ENCODE data around the gene SERTAD1.
A peak's percentile ranks its signal among the peaks of the same experiment; 100 is the strongest.

DNA sequence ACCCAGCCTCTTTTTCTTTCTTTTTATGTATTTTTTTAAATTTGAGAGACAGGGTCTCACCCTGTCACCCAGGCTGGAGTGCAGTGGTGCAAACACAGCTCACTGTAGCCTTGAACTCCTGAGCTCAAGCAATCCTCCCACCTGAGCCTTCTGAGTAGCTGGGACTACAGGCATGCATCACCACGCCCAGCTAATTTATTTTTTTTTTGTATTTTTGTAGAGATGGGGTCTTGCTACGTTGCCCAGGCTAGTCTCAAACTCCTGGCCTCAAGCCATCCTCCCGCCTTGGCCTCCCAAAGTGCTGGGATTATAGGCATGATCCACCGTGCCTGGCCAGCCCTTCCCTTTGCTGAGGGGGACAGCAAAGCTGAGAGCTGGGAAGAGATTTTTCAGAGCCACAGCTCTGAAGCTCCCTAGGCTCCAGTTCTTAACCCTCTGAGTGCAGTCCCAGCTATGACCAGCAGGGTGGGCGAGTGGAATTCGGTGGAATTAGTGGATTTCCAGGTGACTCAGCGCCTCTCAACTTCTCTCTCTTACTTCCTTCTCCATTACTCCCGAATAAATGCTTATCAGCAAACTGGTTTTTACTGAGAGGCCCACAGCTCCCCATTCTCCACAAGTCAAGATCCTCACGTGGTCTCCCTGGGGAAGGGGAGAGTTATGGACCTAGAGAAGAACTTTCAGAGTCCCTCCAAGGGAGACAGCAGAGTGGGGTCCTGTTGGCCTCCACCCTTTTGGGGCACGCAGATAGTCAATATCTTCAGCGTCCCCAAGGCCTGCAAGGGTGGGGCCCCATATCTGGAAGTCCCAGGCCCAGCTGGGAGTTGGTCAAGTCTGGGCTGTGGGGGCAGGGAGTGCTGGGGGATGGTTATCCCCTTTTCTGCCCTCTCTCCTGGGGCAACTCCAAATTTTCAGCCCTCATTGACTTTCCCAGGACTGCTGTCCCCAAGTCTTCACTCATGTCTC lies 38.5 kb upstream of the SERTAD1 start:
- TF ChIP-seq POLR2A (IDR thresholded peaks at IDR 0.05; ENCODE audit: low read length) (peak; percentile 57), GATA1 (IDR thresholded peaks at IDR 0.05; ENCODE audit: low read depth, low read length) (peak; percentile 65)
